Measurements from ENCODE around the gene LITAF.

GRCh38 chr16:11613381-11614303 lies 26.9 kb upstream of the LITAF start:
- TF ChIP-seq, protein P1, sequence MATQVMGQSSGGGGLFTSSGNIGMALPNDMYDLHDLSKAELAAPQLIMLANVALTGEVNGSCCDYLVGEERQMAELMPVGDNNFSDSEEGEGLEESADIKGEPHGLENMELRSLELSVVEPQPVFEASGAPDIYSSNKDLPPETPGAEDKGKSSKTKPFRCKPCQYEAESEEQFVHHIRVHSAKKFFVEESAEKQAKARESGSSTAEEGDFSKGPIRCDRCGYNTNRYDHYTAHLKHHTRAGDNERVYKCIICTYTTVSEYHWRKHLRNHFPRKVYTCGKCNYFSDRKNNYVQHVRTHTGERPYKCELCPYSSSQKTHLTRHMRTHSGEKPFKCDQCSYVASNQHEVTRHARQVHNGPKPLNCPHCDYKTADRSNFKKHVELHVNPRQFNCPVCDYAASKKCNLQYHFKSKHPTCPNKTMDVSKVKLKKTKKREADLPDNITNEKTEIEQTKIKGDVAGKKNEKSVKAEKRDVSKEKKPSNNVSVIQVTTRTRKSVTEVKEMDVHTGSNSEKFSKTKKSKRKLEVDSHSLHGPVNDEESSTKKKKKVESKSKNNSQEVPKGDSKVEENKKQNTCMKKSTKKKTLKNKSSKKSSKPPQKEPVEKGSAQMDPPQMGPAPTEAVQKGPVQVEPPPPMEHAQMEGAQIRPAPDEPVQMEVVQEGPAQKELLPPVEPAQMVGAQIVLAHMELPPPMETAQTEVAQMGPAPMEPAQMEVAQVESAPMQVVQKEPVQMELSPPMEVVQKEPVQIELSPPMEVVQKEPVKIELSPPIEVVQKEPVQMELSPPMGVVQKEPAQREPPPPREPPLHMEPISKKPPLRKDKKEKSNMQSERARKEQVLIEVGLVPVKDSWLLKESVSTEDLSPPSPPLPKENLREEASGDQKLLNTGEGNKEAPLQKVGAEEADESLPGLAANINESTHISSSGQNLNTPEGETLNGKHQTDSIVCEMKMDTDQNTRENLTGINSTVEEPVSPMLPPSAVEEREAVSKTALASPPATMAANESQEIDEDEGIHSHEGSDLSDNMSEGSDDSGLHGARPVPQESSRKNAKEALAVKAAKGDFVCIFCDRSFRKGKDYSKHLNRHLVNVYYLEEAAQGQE (IDR thresholded peaks at IDR 0.05): no peak
- TF ChIP-seq POLR2A (IDR thresholded peaks at IDR 0.05; ENCODE audit: low read length) (no peak), CEBPB (IDR thresholded peaks at IDR 0.05) (no peak), BHLHE40 (IDR thresholded peaks at IDR 0.05; ENCODE audit: low read depth, low read length) (no peak), RFX5 (IDR thresholded peaks at IDR 0.05) (no peak)
- TF ChIP-seq, protein P2, sequence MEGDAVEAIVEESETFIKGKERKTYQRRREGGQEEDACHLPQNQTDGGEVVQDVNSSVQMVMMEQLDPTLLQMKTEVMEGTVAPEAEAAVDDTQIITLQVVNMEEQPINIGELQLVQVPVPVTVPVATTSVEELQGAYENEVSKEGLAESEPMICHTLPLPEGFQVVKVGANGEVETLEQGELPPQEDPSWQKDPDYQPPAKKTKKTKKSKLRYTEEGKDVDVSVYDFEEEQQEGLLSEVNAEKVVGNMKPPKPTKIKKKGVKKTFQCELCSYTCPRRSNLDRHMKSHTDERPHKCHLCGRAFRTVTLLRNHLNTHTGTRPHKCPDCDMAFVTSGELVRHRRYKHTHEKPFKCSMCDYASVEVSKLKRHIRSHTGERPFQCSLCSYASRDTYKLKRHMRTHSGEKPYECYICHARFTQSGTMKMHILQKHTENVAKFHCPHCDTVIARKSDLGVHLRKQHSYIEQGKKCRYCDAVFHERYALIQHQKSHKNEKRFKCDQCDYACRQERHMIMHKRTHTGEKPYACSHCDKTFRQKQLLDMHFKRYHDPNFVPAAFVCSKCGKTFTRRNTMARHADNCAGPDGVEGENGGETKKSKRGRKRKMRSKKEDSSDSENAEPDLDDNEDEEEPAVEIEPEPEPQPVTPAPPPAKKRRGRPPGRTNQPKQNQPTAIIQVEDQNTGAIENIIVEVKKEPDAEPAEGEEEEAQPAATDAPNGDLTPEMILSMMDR (IDR thresholded peaks at IDR 0.05): no peak

Measured in A549 (cell line).